ENCODE results near the gene ZBTB38. TPM values are rescaled to one million over a fixed set of nuclear protein-coding genes. Genes with fewer than 3 reads are reported as not detected.

The ZBTB38 gene
- total RNA-seq, 1 donor from 2014 or later: 25.8 TPM

- no peak for TF ChIP-seq CTCF (IDR thresholded peaks at IDR 0.05; ENCODE audit: unreplicated experiment)
- Mint-ChIP-seq H3K4me1 (ENCODE audit: low read depth) (peaks cover 33% of the 10 kb centered on the region), H3K4me3 (ENCODE audit: low read depth) (no peak overlapping the region), H3K27me3 (no peaks in the 10 kb centered on the region), H3K36me3 (ENCODE audit: insufficient read depth) (peaks cover 6% of the 10 kb centered on the region), H3K27ac (peak overlapping the region; percentile 76), H3K9me3 (ENCODE audit: low read depth) (peaks cover 3% of the 10 kb centered on the region)
- DNase-seq (ENCODE audit: low spot score, unreplicated experiment): no peak
Measured at GRCh38 chr3:141391298-141391990, 23.1 kb downstream of the ZBTB38 start.

GRCh38 chr3:141391991-141392316, 23.6 kb downstream of the ZBTB38 start:
- no peak for DNase-seq (ENCODE audit: low spot score, unreplicated experiment)
- H3K27ac Mint-ChIP-seq: peak overlapping the region; percentile 76
- TF ChIP-seq CTCF (IDR thresholded peaks at IDR 0.05; ENCODE audit: unreplicated experiment): no peak

GRCh38 chr3:141392416-141392815, 24.1 kb downstream of the ZBTB38 start:
- Mint-ChIP-seq H3K4me3 (ENCODE audit: low read depth) (no peak overlapping the region), H3K9me3 (ENCODE audit: low read depth) (peaks cover 13% of the 10 kb centered on the region), H3K27me3 (no peaks in the 10 kb centered on the region), H3K27ac (no peak overlapping the region), H3K4me1 (ENCODE audit: low read depth) (peaks cover 30% of the 10 kb centered on the region), H3K36me3 (ENCODE audit: insufficient read depth) (peaks cover 10% of the 10 kb centered on the region)
- no peak for DNase-seq (ENCODE audit: low spot score, unreplicated experiment)
- no peak for TF ChIP-seq CTCF (IDR thresholded peaks at IDR 0.05; ENCODE audit: unreplicated experiment)

More at GRCh38 chr3:141391991-141392316, 23.6 kb downstream of the ZBTB38 start:
- Mint-ChIP-seq H3K36me3 (ENCODE audit: insufficient read depth) (peaks cover 9% of the 10 kb centered on the region), H3K4me3 (ENCODE audit: low read depth) (no peak overlapping the region), H3K9me3 (ENCODE audit: low read depth) (peaks cover 8% of the 10 kb centered on the region), H3K27me3 (no peaks in the 10 kb centered on the region), H3K4me1 (ENCODE audit: low read depth) (peaks cover 30% of the 10 kb centered on the region)

DNA sequence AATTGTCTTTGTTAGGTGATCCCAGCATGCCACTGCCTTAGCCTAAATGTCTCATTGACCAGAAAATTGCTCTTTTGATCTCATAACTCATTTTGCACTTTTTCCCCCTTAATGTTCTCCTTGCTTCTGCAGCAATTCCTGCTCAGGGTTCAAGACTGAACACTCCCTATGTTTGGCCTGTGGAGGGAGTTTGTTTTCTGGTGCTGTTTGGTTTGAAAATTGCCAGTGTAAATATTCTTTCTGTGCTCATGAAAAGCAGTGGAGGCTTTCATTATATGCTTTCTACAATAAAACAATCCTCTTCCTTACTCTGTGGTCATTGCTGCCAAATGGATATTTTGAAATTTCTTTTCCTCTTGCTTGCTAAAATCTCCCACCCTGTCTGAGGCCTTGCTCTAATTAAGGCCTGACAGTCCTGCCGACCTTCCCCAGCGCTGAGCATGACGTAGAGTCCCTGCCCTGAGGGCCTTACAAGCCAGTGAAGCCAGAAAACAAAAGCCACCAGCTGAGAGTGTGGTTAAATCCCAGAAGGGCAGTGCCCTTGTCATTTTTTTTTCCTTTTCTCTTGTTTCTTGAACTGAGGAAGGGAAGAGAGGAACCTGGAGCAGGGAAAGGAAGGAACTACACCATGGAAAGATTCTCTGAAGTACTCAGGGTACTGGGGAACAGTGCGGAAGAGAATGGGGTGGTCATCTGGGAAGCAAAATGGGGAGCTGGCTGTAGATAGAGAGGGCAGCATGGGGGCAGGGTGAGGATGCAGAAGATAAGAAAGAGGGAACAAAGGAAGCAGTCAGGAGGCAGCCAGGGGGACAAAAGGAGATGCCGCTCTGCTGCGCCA, 24.8 kb downstream of the ZBTB38 start:
- Mint-ChIP-seq H3K27ac (peak overlapping the region; percentile 23), H3K4me1 (ENCODE audit: low read depth) (peaks cover 30% of the 10 kb centered on the region), H3K27me3 (no peaks in the 10 kb centered on the region), H3K36me3 (ENCODE audit: insufficient read depth) (peaks cover 12% of the 10 kb centered on the region), H3K4me3 (ENCODE audit: low read depth) (no peak overlapping the region), H3K9me3 (ENCODE audit: low read depth) (peaks cover 14% of the 10 kb centered on the region)
- peak; percentile 14 for TF ChIP-seq CTCF (IDR thresholded peaks at IDR 0.05; ENCODE audit: unreplicated experiment)
- DNase-seq (ENCODE audit: low spot score, unreplicated experiment): no peak

GRCh38 chr3:141393735-141394076, 25.4 kb downstream of the ZBTB38 start:
- H3K9me3 Mint-ChIP-seq (ENCODE audit: low read depth): peaks cover 14% of the 10 kb centered on the region

More at GRCh38 chr3:141393735-141394076, 25.4 kb downstream of the ZBTB38 start:
- H3K4me1 Mint-ChIP-seq (ENCODE audit: low read depth): peaks cover 29% of the 10 kb centered on the region
- peak overlapping the region; percentile 23 for H3K27ac Mint-ChIP-seq
- no peaks in the 10 kb centered on the region for H3K27me3 Mint-ChIP-seq
- H3K36me3 Mint-ChIP-seq (ENCODE audit: insufficient read depth): peaks cover 12% of the 10 kb centered on the region
- TF ChIP-seq CTCF (IDR thresholded peaks at IDR 0.05; ENCODE audit: unreplicated experiment): no peak
- H3K4me3 Mint-ChIP-seq (ENCODE audit: low read depth): no peak overlapping the region
- DNase-seq (ENCODE audit: low spot score, unreplicated experiment): no peak

All from progenitor cell of endocrine pancreas (in vitro differentiated cells).